Activated T-cell treated with anti-CD3 and anti-CD28 coated beads for 48 hours (primary cell): ENCODE measurements around the gene PTGER1.
"Not testable (repeated sequence)": the region's sequence is repeated elsewhere in the genome, so short reads cannot be mapped to it uniquely, and the experiment has no call there.

Experiments used
- DNase-seq: peaks from one replicate; pipeline ENCODE4 v3.0.0-alpha.2; 2020; ENCODE audit warnings: low read depth

The PTGER1 gene

DNA sequence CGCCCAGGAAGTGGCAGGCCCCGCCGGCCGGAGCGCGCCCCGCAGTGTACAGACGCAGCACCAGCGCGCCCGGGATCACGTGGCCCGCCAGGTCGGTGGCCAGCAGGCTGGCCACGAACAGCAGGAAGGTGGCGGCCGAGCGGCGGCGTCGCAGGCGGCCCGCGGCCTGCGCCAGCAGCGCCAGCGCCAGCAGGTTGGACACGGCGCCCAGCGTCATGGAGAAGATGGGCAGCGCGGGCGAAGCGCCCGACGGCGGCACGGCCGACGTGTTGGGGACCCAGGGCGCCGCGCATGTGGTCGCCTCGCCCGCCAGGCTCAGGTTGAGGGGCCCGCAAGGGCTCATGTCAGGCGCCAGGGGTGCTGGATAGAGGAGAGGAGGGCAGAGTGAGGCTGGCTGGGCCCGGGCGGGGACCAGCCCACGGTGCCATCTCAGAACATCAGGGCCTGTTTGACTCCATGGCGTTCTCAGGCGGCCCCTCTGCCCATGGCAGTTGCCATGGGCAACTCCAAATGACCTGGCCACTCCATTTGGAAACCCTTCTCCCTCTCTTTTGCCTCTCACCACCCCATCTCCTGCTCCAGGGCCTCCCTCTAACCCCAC lies 1.1 kb downstream of the PTGER1 start:
- no peak for DNase-seq

DNA sequence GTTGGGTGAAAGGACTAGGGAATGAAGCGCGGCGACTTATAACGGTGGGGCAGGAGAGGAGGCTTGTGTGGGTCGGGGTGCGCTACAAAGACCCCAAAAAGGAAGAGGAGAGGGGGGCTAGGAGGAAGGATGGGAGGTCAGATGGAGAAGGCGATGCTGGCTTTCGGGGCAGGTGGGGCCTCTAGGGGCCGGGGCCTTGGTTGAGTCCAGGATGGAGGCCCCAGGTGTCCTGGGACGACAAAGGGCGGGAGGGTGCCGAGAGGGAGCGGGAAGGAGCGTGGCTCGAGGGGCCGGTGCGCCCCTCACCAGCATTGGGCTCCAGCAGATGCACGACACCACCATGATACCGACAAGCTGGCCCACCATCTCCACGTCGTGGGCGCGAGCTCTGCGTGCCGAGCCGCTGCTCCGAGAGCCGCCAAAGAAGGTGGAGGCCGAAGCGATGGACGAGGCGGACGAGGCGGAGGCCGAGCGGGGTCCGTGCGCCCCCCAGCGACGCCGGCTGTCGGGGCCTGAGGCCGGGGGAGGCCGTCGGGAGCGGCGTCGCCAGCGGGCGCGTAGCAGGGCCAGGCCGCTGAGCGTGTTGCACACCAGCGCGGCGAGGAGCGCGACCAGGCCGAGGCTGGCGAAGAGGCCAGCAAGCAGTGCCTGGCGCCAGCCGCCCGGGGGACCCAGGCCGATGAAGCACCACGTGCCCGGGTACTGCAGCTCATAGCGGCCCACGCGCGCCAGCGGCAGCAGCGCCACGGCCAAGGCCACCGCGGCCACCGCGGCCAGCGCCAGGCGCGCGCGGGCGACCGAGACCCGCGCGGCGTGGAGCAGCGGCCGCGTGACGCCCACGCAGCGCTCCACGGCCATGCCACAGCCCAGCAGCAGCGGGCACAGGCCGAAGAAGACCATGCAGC lies 1.8 kb downstream of the PTGER1 start:
- DNase-seq, result no peak

DNA sequence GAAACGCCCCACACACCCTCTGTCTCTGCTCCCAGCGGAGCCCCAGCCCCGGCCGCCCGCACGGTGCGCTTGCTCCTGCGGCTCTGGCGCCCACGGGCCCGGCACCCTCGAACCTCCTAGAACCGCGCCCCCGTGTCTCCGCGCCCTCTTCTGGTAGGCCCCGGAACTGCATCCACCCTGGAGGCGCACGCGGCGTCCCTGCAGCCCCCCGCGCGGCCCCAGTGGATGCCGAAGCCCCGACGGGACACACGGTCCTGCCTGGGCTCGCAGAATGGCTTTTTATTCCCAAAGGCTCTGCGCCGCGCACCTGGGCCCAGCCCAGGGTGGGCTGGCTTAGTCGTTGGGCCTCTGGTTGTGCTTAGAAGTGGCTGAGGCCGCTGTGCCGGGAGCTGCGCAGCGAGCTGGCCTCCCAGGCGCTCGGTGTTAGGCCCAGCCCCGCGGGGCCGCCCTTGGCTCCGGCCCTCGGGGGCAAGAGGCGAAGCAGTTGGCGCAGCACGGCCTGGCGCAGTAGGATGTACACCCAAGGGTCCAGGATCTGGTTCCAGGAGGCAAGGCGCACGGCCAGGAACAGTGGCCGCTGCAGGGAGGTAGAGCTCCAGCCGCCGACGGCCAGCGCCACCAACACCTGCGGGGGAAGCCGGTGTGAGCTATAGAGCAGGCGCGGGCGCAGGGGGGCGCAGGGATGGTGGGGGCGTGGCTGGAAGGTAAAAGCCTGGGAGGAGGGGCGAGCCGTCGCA lies 2.8 kb downstream of the PTGER1 start:
- DNase-seq, result peak; percentile 81

DNA sequence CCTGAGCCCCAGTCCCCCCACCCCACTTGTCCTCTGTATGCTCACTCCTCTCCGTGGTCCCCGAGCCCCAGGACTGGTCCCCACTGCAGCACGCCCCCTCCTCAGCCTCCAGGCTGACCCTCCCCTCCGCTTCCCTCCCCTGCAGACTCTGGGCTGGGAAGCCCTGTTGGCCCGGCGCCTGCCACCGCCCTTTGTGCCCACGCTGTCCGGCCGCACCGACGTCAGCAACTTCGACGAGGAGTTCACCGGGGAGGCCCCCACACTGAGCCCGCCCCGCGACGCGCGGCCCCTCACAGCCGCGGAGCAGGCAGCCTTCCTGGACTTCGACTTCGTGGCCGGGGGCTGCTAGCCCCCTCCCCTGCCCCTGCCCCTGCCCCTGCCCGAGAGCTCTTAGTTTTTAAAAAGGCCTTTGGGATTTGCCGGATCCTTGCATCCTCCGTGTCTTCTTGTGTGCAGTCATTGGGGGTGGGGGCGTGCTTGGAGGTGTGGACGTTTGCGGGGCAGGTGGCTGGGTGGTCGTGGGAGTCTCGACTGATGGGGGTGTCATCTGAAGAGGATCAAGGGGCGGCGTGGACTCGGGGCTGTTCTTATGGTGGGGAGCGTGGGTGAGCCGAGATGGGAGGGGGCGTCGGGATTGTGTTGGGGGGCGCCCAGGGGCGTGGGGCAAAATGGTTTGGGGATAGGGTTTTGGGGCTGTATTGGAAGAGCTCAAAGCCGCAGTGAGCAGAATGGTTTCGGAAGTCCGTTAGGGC lies 3.5 kb downstream of the PTGER1 start:
- DNase-seq, result no peak

DNA sequence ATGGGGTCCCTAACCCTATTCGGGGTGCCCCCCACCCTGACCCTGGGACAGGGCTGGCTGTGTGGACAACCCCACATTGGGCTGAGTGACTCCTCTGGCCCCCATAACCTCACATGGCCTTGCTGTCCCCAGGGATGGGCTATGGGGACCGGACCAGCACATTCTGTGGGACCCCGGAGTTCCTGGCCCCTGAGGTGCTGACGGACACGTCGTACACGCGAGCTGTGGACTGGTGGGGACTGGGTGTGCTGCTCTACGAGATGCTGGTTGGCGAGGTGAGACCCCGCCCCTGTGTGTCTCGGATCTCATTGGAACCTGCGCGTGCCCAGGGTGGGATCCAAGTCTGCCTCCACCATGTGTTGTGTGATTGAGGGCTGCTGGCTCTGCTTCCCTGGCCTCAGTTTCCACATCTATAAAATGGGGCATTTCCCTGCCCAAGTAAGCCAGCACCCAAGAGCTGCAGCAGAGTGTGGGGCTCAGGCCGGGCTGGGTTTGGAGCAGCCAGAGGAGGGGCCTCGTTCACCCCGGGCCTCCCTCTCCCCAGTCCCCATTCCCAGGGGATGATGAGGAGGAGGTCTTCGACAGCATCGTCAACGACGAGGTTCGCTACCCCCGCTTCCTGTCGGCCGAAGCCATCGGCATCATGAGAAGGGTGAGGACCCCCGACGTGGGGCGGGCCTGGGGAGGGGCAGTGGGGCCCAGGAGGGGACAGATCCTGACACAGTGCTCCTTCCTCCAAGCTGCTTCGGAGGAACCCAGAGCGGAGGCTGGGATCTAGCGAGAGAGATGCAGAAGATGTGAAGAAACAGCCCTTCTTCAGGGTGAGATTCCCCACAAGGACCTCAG lies 4.9 kb downstream of the PTGER1 start:
- DNase-seq, result no peak

DNA sequence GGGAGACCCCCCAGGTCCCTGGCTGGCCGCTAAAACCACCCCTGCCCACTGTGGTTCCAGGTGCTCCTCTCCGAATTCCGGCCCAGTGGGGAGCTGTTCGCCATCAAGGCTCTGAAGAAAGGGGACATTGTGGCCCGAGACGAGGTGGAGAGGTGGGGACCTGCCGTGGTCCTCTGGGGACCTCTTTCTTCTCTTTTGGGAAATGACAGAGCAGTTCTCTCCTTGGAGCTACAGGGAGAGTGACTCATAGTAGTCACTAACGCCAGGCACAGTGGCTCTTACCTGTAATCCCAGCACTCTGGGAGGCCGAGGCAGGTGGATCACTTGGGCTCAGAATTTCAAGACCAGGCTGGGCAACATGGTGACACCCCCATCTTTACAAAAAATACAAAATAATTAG lies 7.3 kb downstream of the PTGER1 start:
- no peak for DNase-seq

DNA sequence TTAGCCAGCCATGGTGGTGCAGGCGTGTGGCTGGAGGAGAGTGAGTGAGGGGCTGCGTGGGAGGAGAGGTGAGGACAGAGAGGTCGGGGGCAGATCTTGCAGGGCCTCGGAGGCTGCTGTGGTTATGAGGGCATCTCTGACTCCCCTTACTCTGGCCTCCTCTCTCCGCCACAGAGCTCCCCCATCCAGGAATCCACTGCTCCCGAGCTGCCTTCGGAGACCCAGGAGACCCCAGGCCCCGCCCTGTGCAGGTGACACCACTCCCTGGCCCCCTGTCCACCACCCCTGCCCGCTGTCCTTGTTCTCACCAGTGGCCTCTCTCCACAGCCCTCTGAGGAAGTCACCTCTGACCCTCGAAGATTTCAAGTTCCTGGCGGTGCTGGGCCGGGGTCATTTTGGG lies 7.8 kb downstream of the PTGER1 start:
- no peak for DNase-seq

DNA sequence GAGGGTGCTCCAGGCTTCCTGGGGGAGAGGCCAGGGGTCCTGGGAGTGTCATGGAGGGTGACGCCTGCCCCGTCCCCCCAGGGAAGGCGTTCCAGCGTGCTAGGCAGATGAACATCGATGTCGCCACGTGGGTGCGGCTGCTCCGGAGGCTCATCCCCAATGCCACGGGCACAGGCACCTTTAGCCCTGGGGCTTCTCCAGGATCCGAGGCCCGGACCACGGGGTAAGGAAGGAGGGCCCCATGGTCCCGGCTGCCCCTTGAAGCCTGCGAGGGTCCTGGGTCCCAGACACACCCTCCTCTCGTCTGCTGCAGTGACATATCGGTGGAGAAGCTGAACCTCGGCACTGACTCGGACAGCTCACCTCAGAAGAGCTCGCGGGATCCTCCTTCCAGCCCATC lies 11.4 kb downstream of the PTGER1 start:
- DNase-seq, result no peak

DNA sequence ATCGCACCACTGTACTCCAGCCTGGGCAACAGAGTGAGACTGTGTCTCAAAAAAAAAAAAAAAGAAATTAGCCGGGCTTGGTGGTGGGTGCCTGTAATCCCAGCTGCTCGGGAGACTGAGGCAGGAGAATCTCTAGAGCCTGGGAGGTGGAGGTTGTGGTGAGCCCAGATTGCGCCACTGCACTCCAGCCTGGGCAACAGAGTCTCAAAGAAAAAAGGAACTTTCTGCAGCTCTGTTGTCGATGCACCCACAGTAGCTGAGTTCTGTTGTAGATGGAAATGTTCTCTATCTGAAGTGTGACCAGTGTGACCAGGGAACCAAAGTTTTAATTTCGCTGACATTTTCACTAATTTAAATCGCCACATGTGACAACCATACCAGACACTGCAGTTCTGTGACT lies 12.8 kb downstream of the PTGER1 start:
- not testable (repeated sequence) for DNase-seq

DNA sequence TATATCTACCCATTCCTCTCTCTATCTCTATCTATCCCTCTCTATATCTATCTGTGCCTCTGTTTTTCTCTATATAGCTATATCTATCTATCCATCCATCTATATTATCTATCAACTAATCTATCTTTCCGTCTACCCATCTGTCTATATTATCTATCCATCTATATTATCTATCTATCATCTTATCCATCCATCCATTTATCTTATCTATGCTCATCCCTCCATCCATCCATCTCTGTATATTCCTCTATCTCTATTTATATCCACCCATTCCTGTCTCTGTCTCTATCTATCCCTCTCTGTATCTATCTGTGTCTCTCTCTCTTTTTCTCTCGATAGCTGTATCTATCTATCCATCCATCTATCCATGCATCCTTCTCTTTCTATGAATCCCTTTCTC lies 14.2 kb downstream of the PTGER1 start:
- no peak for DNase-seq

DNA sequence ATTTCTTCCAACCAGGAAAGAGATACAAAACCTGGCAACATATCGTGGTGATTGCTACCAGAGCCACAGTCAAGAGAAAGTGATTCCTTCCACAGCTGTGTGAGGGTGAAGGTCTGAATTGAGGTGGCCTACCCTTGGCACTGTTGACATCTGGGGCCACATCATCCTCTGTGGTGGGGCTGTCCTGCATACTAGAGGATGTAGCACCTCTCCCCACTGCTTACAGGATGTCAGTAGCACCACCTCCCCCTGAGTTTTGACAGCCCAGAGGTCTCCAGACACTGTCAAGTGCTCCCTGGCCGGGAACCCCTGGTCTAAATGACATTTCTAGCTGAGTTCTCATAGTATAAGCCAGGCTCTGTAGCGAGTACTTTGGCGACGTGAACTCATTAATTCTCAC lies 15.5 kb downstream of the PTGER1 start:
- DNase-seq, result no peak

DNA sequence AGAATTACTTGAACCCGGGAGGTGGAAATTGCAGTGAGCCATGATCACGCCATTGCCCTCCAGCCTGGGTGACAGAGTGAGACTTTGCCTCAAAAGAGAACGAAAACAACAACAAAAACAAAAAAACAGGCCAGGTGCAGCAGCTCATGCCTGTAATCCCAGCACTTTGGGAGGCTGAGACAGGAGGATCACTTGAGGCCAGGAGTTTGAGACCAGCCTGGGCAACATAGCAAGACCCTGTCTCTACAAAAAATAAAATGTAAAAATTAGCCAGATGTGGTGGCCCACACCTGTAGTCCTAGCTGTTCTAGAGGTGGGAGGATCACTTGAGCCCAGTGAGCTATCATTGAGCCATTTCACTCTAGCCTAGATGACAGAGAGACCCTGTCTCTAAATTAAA lies 22.9 kb downstream of the PTGER1 start:
- not testable (repeated sequence) for DNase-seq

DNA sequence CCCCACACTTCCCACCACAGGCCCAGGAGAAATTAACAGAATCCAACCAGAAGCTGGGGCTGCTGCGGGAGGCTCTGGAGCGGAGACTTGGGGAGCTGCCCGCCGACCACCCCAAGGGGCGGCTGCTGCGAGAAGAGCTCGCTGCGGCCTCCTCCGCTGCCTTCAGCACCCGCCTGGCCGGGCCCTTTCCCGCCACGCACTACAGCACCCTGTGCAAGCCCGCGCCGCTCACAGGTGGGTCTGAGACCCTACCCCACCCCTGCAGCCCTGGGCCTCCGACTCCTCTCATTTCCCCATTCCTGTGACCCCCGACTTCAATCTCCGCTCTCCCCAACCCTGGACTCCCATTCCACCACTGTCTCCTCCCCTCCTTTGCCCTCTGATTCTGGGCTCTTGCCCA lies 24.3 kb downstream of the PTGER1 start:
- no peak for DNase-seq

DNA sequence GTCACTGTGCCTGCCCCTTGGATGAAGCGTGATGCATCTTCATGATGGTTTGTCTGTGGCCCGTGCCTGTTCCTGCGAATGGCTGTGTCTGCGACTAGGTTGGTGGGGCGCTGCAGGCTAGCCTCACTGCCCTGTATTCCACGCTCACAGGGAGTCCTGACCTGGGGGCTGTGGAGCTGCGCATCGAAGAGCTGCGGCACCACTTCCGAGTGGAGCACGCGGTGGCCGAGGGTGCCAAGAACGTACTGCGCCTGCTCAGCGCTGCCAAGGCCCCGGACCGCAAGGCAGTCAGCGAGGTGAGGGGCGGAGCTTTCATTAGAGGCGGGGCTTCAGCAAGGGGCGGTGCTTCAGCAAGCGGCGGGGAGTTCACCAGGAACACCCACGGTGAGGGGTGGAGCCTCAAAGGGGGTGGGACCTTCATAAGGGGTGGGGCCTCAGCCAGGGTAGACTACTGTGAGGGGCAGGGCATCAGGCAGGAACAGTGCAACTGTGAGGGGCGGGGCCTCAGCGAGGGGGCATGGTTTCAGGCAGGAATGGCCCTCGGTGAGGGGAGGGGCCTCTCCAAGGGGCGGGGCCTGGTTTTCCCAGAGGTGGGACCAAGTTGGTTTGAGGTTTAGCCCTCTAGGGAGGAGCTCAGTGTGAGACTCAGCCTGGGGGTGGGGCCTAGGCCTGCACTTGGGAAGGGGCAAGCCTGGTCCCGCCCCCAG lies 24.8 kb downstream of the PTGER1 start:
- peak; percentile 81 for DNase-seq

DNA sequence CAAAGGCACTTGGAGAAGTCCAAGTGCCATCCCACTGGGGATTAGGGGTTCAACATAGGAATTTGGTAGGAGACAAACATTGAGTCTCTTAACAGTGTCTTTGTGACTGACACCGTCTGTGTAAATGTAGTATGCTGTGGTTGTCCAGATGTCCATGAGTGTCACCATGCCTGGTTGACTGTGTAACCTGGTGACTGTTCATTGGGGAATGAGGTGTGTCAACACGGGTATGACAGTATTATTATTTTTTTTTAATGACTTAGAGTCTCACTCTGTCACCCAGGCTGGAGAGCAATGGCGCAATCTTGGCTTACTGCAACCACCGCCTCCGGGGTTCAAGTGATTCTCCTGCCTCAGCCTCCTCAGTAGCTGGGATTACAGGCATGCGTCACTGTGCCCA lies 25.8 kb downstream of the PTGER1 start:
- DNase-seq, result no peak

DNA sequence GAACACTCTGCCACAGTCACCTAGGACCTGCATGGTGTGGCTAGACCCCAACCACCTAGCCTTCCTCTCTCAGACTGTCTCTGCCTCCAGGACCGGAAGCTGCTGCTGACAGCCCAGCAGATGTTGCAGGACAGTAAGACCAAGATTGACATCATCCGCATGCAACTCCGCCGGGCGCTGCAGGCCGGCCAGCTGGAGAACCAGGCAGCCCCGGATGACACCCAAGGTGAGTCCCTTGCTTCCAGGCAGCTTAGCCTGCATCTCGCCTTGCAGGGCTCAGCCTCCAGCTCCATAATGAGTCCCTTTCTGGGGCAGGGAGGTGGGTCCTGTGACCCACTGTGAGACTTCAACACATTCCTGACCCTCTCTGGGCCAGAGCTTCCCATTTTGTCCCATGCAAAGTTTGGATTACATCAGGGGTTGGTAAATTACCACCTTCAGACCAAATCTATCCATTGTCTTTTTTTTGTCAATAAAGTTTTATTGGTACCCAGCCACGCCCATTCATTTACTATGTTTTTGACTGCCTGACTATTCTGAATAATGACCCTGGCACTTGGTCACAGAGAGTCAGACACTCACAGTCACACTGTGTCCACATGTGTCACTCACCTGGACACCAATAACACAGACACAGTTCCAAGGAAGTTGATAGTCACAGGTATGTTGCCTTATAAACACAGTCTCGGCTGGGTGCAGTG lies 28.7 kb downstream of the PTGER1 start:
- no peak for DNase-seq

DNA sequence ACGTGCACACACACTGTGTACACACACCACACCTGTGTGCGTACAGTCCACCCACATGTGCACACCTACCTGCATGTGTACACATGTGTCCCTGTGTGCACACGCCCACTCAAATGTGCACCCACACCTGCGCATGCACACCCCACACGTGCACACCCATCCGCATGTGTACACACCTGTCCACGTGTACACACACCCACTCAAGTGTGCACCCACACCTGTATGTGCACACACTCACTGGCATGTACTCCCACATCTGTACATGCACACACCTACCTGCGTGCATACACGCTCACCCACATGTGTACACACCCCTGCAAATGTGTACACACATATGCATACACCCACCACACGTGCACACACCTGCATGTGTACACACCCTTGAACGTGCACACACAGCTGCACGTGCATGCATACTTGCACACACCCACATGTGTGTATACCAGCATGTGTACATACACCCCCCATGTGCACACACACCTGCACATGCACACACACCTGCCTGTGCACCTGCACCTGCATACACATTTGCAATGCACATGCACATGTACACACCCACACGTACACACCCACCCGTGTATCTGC lies 31.4 kb downstream of the PTGER1 start:
- DNase-seq, result no peak

DNA sequence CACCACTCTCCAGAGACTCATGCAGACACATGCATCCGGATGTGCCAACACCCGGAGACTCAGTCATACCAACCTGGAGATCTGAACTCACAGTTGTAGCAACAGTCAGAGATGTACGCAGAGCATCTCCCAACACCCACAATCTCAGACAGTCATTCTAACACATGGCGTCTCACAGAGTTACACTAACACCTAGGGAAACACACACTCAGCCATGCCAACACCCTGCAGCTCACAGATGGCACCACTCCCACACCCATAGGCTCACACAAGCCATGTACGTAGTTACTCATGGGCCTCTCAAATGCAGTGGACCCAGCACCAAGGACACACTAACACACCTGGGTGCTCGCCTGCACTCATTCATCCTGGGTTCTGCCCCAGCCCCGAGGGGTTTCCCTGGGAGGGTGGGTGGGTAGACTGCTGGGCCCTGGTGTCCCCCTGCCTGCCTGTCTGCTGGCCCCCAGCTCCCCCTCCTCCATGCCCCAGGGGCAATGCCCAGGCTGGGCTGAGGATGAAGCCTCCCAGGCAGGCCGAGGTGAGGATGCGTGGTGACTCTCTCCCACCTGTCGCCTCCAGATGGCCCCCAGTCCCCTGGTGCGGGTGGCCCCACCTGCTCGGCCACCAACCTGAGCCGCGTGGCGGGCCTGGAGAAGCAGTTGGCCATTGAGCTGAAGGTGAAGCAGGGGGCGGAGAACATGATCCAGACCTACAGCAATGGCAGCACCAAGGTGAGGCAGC lies 32.1 kb downstream of the PTGER1 start:
- no peak for DNase-seq
